ENCODE results near the gene SLC5A1. TPM values are rescaled to one million over a fixed set of nuclear protein-coding genes. Genes with fewer than 3 reads are reported as not detected.
A peak's percentile ranks its signal among the peaks of the same experiment; 100 is the strongest.
"Not testable (repeated sequence)": the region's sequence is repeated elsewhere in the genome, so short reads cannot be mapped to it uniquely, and the experiment has no call there.

The SLC5A1 gene
- total and polyA plus RNA-seq, 7 experiments from 2014 or later = not detected

GRCh38 chr22:32135958-32136357 lies 92.9 kb downstream of the SLC5A1 start:
- H3K4me1 ChIP-seq (ENCODE audit: control insufficient read depth in 2 of 2, insufficient read depth in 2 of 2, low read length in 2 of 2); H3K4me3 ChIP-seq (ENCODE audit: low read length); H3K27me3 Mint-ChIP-seq; H3K27me3 ChIP-seq (ENCODE audit: control insufficient read depth in 2 of 2, insufficient read depth in 2 of 2, low read length in 2 of 2); DNase-seq; CTCF ChIA-PET; H3K36me3 Mint-ChIP-seq; POLR2A ChIA-PET; H3K9me3 Mint-ChIP-seq; H3K9me3 ChIP-seq (ENCODE audit: control insufficient read depth in 2 of 3, low read length in 3 of 3); H3K27ac ChIP-seq (ENCODE audit: low read depth, low read length); H3K36me3 ChIP-seq (ENCODE audit: control insufficient read depth in 2 of 3, insufficient read depth in 3 of 3, low read length in 3 of 3); ATAC-seq: not testable (repeated sequence)
- intact Hi-C loops (cut with micrococcal nuclease) = loop anchor here in 1 of 2 donors (5.0 kb wide), 1 partner anchor 276 kb away; the partner anchor contains the start of gene RTCB
- peaks cover 5 to 34% (median 19%) of the 10 kb centered on the region in 7 donors for H3K4me1 Mint-ChIP-seq
- peak overlapping the region in 2 of 9 donors; percentile 51 to 76 for H3K27ac Mint-ChIP-seq
- peak overlapping the region in 1 of 10 donors; percentile 47 for H3K4me3 Mint-ChIP-seq

GRCh38 chr22:32136881-32137280 lies 93.8 kb downstream of the SLC5A1 start:
- H3K9me3 ChIP-seq (ENCODE audit: control insufficient read depth in 2 of 3, low read length in 3 of 3); ATAC-seq; CTCF ChIA-PET; H3K27ac ChIP-seq (ENCODE audit: low read depth, low read length); H3K27me3 ChIP-seq (ENCODE audit: control insufficient read depth in 2 of 2, insufficient read depth in 2 of 2, low read length in 2 of 2); H3K9me3 Mint-ChIP-seq; H3K27me3 Mint-ChIP-seq; POLR2A ChIA-PET; H3K36me3 Mint-ChIP-seq; H3K36me3 ChIP-seq (ENCODE audit: control insufficient read depth in 2 of 3, insufficient read depth in 3 of 3, low read length in 3 of 3); H3K4me1 ChIP-seq (ENCODE audit: control insufficient read depth in 2 of 2, insufficient read depth in 2 of 2, low read length in 2 of 2); H3K4me3 ChIP-seq (ENCODE audit: low read length); DNase-seq: not testable (repeated sequence)
- H3K4me3 Mint-ChIP-seq = peak overlapping the region in 5 of 10 donors; percentile 32 to 94 (median 85)
- H3K27ac Mint-ChIP-seq = peak overlapping the region in 1 of 9 donors; percentile 87
- intact Hi-C loops (cut with micrococcal nuclease) = loop anchor here in 1 of 2 donors (5.0 kb wide), 1 partner anchor 275 kb away; the partner anchor contains the start of gene RTCB
- H3K4me1 Mint-ChIP-seq = peaks cover 8 to 43% (median 23%) of the 10 kb centered on the region in 7 donors

- H3K27ac ChIP-seq (ENCODE audit: low read depth, low read length) = peak overlapping the region; percentile 11
- H3K36me3 ChIP-seq (ENCODE audit: control insufficient read depth in 2 of 3, insufficient read depth in 3 of 3, low read length in 3 of 3); H3K27me3 ChIP-seq (ENCODE audit: control insufficient read depth in 2 of 2, insufficient read depth in 2 of 2, low read length in 2 of 2); POLR2A ChIA-PET; H3K27me3 Mint-ChIP-seq; H3K4me1 ChIP-seq (ENCODE audit: control insufficient read depth in 2 of 2, insufficient read depth in 2 of 2, low read length in 2 of 2); H3K9me3 ChIP-seq (ENCODE audit: control insufficient read depth in 2 of 3, low read length in 3 of 3); CTCF ChIA-PET; H3K9me3 Mint-ChIP-seq; H3K36me3 Mint-ChIP-seq: not testable (repeated sequence)
- H3K27ac Mint-ChIP-seq = peak overlapping the region; percentile 82 to 95 (median 91)
- H3K4me3 ChIP-seq (ENCODE audit: low read length) = peak overlapping the region; percentile 38
- ATAC-seq (peak; percentile 71), DNase-seq (peak in 8 of 9 donors; percentile 38 to 72 (median 64))
- peak overlapping the region; percentile 77 to 99 (median 92) for H3K4me3 Mint-ChIP-seq
- intact Hi-C loops (cut with micrococcal nuclease) = loop anchor here (1.0 to 5.0 kb wide), 3 partner anchors 69 to 388 kb away; partner anchors contain the start of genes PRR14L (in 1 of the 2) and RTCB (in 1 of the 2)
- H3K4me1 Mint-ChIP-seq = peaks cover 14 to 52% (median 28%) of the 10 kb centered on the region in 7 donors
Measured at GRCh38 chr22:32137731-32138324, 94.8 kb downstream of the SLC5A1 start.

GRCh38 chr22:32138576-32138975 lies 95.5 kb downstream of the SLC5A1 start:
- peak overlapping the region; percentile 38 for H3K4me3 ChIP-seq (ENCODE audit: low read length)
- H3K36me3 Mint-ChIP-seq; POLR2A ChIA-PET; H3K4me1 ChIP-seq (ENCODE audit: control insufficient read depth in 2 of 2, insufficient read depth in 2 of 2, low read length in 2 of 2); ATAC-seq; H3K27me3 ChIP-seq (ENCODE audit: control insufficient read depth in 2 of 2, insufficient read depth in 2 of 2, low read length in 2 of 2); H3K9me3 Mint-ChIP-seq; DNase-seq; H3K9me3 ChIP-seq (ENCODE audit: control insufficient read depth in 2 of 3, low read length in 3 of 3); CTCF ChIA-PET; H3K27ac ChIP-seq (ENCODE audit: low read depth, low read length); H3K36me3 ChIP-seq (ENCODE audit: control insufficient read depth in 2 of 3, insufficient read depth in 3 of 3, low read length in 3 of 3); H3K27me3 Mint-ChIP-seq: not testable (repeated sequence)
- H3K4me1 Mint-ChIP-seq = peaks cover 19 to 59% (median 35%) of the 10 kb centered on the region in 7 donors
- H3K27ac Mint-ChIP-seq = peak overlapping the region in 8 of 9 donors; percentile 82 to 95 (median 90)
- H3K4me3 Mint-ChIP-seq = peak overlapping the region in 9 of 10 donors; percentile 77 to 99 (median 94)
- intact Hi-C loops (cut with micrococcal nuclease) = loop anchor here (1.0 to 5.0 kb wide), 3 partner anchors 68 to 388 kb away; partner anchors contain the start of genes PRR14L (in 1 of the 2) and RTCB (in 1 of the 2)

GRCh38 chr22:32140688-32141087 lies 97.6 kb downstream of the SLC5A1 start:
- H3K27ac Mint-ChIP-seq, POLR2A ChIA-PET: not testable (repeated sequence)
- peaks cover 26 to 75% (median 51%) of the 10 kb centered on the region in 7 donors for H3K4me1 Mint-ChIP-seq

GRCh38 chr22:32142600-32142999 lies 99.5 kb downstream of the SLC5A1 start:
- no peaks in the 10 kb centered on the region for H3K27me3 Mint-ChIP-seq
- H3K9me3 ChIP-seq (ENCODE audit: control insufficient read depth in 2 of 3, low read length in 3 of 3) = no peaks in the 10 kb centered on the region
- no peak for ATAC-seq
- H3K4me3 ChIP-seq (ENCODE audit: low read length) = no peak overlapping the region
- no peak overlapping the region for H3K27ac ChIP-seq (ENCODE audit: low read depth, low read length)
- ChIA-PET CTCF (no interaction called here), POLR2A (interaction anchor here (0.8 to 1.0 kb wide), 2 partner anchors 9 to 58 kb away, joined by 3 to 4 read pairs; no protein-coding TSS in a partner anchor)
- intact Hi-C loops (cut with micrococcal nuclease) = loop anchor here in 1 of 2 donors (5.0 kb wide), 3 partner anchors 65 to 330 kb away; partner anchors contain the start of genes FBXO7, RFPL2 and RTCB
- H3K27me3 ChIP-seq (ENCODE audit: control insufficient read depth in 2 of 2, insufficient read depth in 2 of 2, low read length in 2 of 2) = no peaks in the 10 kb centered on the region
- H3K4me3 Mint-ChIP-seq = peak overlapping the region in 2 of 10 donors; percentile 8 to 59
- peaks cover 2 to 10% (median 6%) of the 10 kb centered on the region in 11 donors for H3K9me3 Mint-ChIP-seq
- peak overlapping the region in 8 of 9 donors; percentile 40 to 90 (median 66) for H3K27ac Mint-ChIP-seq
- DNase-seq = peak in 1 of 9 donors; percentile 31
- H3K36me3 ChIP-seq (ENCODE audit: control insufficient read depth in 2 of 3, insufficient read depth in 3 of 3, low read length in 3 of 3) = no peaks in the 10 kb centered on the region
- peaks cover 0 to 5% (median 0%) of the 10 kb centered on the region in 5 donors for H3K36me3 Mint-ChIP-seq
- H3K4me1 ChIP-seq (ENCODE audit: control insufficient read depth in 2 of 2, insufficient read depth in 2 of 2, low read length in 2 of 2) = peaks cover 0 to 8% of the 10 kb centered on the region in 2 donors
- peaks cover 22 to 63% (median 47%) of the 10 kb centered on the region in 7 donors for H3K4me1 Mint-ChIP-seq

More at GRCh38 chr22:32140688-32141087, 97.6 kb downstream of the SLC5A1 start:
- intact Hi-C loops (cut with micrococcal nuclease) = loop anchor here in 1 of 2 donors (5.0 kb wide), 3 partner anchors 67 to 332 kb away; partner anchors contain the start of genes FBXO7, RFPL2 and RTCB
- H3K9me3 Mint-ChIP-seq; H3K4me3 Mint-ChIP-seq; H3K36me3 ChIP-seq (ENCODE audit: control insufficient read depth in 2 of 3, insufficient read depth in 3 of 3, low read length in 3 of 3); H3K36me3 Mint-ChIP-seq; H3K27ac ChIP-seq (ENCODE audit: low read depth, low read length); DNase-seq; H3K4me3 ChIP-seq (ENCODE audit: low read length); CTCF ChIA-PET; H3K27me3 Mint-ChIP-seq; H3K27me3 ChIP-seq (ENCODE audit: control insufficient read depth in 2 of 2, insufficient read depth in 2 of 2, low read length in 2 of 2); H3K9me3 ChIP-seq (ENCODE audit: control insufficient read depth in 2 of 3, low read length in 3 of 3): not testable (repeated sequence)
- peak; percentile 66 for ATAC-seq
- peaks cover 0 to 15% of the 10 kb centered on the region in 2 donors for H3K4me1 ChIP-seq (ENCODE audit: control insufficient read depth in 2 of 2, insufficient read depth in 2 of 2, low read length in 2 of 2)
